CD4-positive, alpha-beta T cell treated with Interleukin-17A for 4 hours (primary cell): ENCODE results near the gene SETDB2.

Experiments used
- DNase-seq: peaks from one replicate; pipeline ENCODE4 v3.0.0-alpha.2; 2020; ENCODE audit warnings: mixed read lengths

Gene SETDB2

GRCh38 chr13:49443704-49444523 lies at the start of gene SETDB2, which contains the start of gene CAB39L:
SETDB2 (plus strand) TSS chr13:49444274; CDS start chr13:49451894, 7,620 bp downstream.
CAB39L (minus strand) TSS chr13:49444064; CDS start chr13:49382910, 61,154 bp downstream.
- peak; percentile 99 for DNase-seq

GRCh38 chr13:49395451-49395865 lies 48.6 kb upstream of the SETDB2 start:
- DNase-seq: no peak

- DNase-seq: no peak
Observed at GRCh38 chr13:49395878-49396380, 48.1 kb upstream of the SETDB2 start.

GRCh38 chr13:49399801-49400472 lies 44.1 kb upstream of the SETDB2 start:
- no peak for DNase-seq

- no peak for DNase-seq
Observed at GRCh38 chr13:49400755-49401659, 43.1 kb upstream of the SETDB2 start.

- no peak for DNase-seq
Observed at GRCh38 chr13:49403996-49404702, 39.9 kb upstream of the SETDB2 start.

- DNase-seq: no peak
Observed at GRCh38 chr13:49404703-49405020, 39.4 kb upstream of the SETDB2 start.

GRCh38 chr13:49407068-49407467 lies 37.0 kb upstream of the SETDB2 start:
- no peak for DNase-seq

GRCh38 chr13:49407936-49408335 lies 36.1 kb upstream of the SETDB2 start:
- DNase-seq: no peak

- DNase-seq: no peak
Observed at GRCh38 chr13:49409008-49409407, 35.1 kb upstream of the SETDB2 start.

GRCh38 chr13:49410006-49410405 lies 34.1 kb upstream of the SETDB2 start:
- DNase-seq: no peak

- no peak for DNase-seq
Observed at GRCh38 chr13:49410477-49410876, 33.6 kb upstream of the SETDB2 start.

- no peak for DNase-seq
Observed at GRCh38 chr13:49411353-49411752, 32.7 kb upstream of the SETDB2 start.

GRCh38 chr13:49412749-49413148 lies 31.3 kb upstream of the SETDB2 start:
- no peak for DNase-seq

- no peak for DNase-seq
Observed at GRCh38 chr13:49417161-49417560, 26.9 kb upstream of the SETDB2 start.

GRCh38 chr13:49418206-49418605 lies 25.9 kb upstream of the SETDB2 start:
- DNase-seq: no peak

GRCh38 chr13:49419276-49419675 lies 24.8 kb upstream of the SETDB2 start:
- DNase-seq: no peak

- DNase-seq: peak; percentile 25
Observed at GRCh38 chr13:49421391-49421790, 22.7 kb upstream of the SETDB2 start.

- no peak for DNase-seq
Observed at GRCh38 chr13:49424011-49424560, 20.0 kb upstream of the SETDB2 start.

- no peak for DNase-seq
Observed at GRCh38 chr13:49428041-49428763, 15.9 kb upstream of the SETDB2 start.

- no peak for DNase-seq
Observed at GRCh38 chr13:49429121-49429520, 15.0 kb upstream of the SETDB2 start.
